ENCODE measurements around the gene LCN12. TPM values are rescaled to one million over a fixed set of nuclear protein-coding genes. Genes with fewer than 3 reads are reported as not detected.

LCN12 gene
- total RNA-seq, 1 donor from 2014 or later = 2.6 TPM

GRCh38 chr9:136945333-136946227 is 6.5 kb upstream of the LCN12 start:
- no peak for TF ChIP-seq CTCF (IDR thresholded peaks at IDR 0.05)
- Histone ChIP-seq H3K36me3 (peaks cover 25% of the 10 kb centered on the region), H3K27ac (peak overlapping the region; percentile 55), H3K4me3 (no peak overlapping the region), H3K27me3 (no peaks in the 10 kb centered on the region), H3K9me3 (no peaks in the 10 kb centered on the region), H3K4me1 (peaks cover 27% of the 10 kb centered on the region)
- DNase-seq = no peak
- ATAC-seq = no peak
- intact Hi-C loops (cut with DNase I) = loop anchor here (10.0 kb wide), 1 partner anchor 89 kb away; the partner anchor contains the start of gene FUT7

- DNase-seq (no peak), ATAC-seq (no peak)
- TF ChIP-seq CTCF (IDR thresholded peaks at IDR 0.05) = no peak
- Histone ChIP-seq H3K9me3 (no peaks in the 10 kb centered on the region), H3K4me1 (peaks cover 28% of the 10 kb centered on the region), H3K36me3 (peaks cover 16% of the 10 kb centered on the region), H3K4me3 (no peak overlapping the region), H3K27ac (no peak overlapping the region), H3K27me3 (no peaks in the 10 kb centered on the region)
- intact Hi-C loops (cut with DNase I) = loop anchor here (10.0 kb wide), 1 partner anchor 88 kb away; the partner anchor contains the start of gene FUT7
These were observed 5.6 kb upstream of the LCN12 start for GRCh38 chr9:136946228-136947027.

- intact Hi-C loops (cut with DNase I) = loop anchor here (10.0 kb wide), 1 partner anchor 88 kb away; the partner anchor contains the start of gene FUT7
- peak overlapping the region; percentile 42 for H3K27ac ChIP-seq
- no peaks in the 10 kb centered on the region for H3K9me3 ChIP-seq
These were observed 4.8 kb upstream of the LCN12 start for GRCh38 chr9:136947028-136947891.

GRCh38 chr9:136947955-136948510 is 4.0 kb upstream of the LCN12 start:
- Histone ChIP-seq H3K27me3 (no peaks in the 10 kb centered on the region), H3K4me3 (no peak overlapping the region), H3K9me3 (no peaks in the 10 kb centered on the region), H3K4me1 (peaks cover 24% of the 10 kb centered on the region), H3K36me3 (peaks cover under 1% of the 10 kb centered on the region), H3K27ac (peak overlapping the region; percentile 42)
- DNase-seq = peak; percentile 83
- peak; percentile 55 for TF ChIP-seq CTCF (IDR thresholded peaks at IDR 0.05)
- intact Hi-C loops (cut with DNase I) = loop anchor here (10.0 kb wide), 1 partner anchor 87 kb away; the partner anchor contains the start of gene FUT7
- no peak for ATAC-seq

More at GRCh38 chr9:136947028-136947891, 4.8 kb upstream of the LCN12 start:
- ATAC-seq (no peak), DNase-seq (no peak)
- Histone ChIP-seq H3K4me3 (no peak overlapping the region), H3K27me3 (no peaks in the 10 kb centered on the region), H3K36me3 (peaks cover 8% of the 10 kb centered on the region), H3K4me1 (peaks cover 28% of the 10 kb centered on the region)
- no peak for TF ChIP-seq CTCF (IDR thresholded peaks at IDR 0.05)
